Measurements from ENCODE around the gene ACTRT3. TPM values are rescaled to one million over a fixed set of nuclear protein-coding genes. Genes with fewer than 3 reads are reported as not detected.

The ACTRT3 gene
- total and polyA plus RNA-seq, 12 donors = 0.32 to 4.4 (median 1.7) TPM

DNA sequence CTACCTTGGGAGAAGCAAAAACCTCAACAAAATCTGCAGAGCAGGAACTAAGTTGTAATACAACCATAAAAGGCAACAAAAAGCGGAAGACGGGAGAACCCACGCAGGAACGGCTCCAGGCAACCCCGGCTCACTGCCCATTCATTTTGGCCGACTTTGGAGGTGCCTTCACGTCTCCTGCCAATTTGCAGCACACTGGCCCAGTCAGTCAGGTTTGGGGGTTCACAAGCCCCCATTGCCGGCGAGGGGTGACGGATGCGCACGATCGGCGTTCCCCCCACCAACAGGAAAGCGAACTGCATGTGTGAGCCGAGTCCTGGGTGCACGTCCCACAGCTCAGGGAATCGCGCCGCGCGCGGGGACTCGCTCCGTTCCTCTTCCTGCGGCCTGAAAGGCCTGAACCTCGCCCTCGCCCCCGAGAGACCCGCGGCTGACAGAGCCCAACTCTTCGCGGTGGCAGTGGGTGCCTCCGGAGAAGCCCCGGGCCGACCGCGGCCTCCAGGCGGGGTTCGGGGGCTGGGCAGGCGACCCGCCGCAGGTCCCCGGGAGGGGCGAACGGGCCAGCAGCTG lies 5.0 kb downstream of the ACTRT3 start:
- intact Hi-C loops (cut with DNase I) = no loop called here
- 4 to 25% (median 12%) methylated on average over 6 to 46 of the region's 46 CpGs for whole genome bisulfite sequencing, 4 donors
- TF ChIP-seq, protein P1, sequence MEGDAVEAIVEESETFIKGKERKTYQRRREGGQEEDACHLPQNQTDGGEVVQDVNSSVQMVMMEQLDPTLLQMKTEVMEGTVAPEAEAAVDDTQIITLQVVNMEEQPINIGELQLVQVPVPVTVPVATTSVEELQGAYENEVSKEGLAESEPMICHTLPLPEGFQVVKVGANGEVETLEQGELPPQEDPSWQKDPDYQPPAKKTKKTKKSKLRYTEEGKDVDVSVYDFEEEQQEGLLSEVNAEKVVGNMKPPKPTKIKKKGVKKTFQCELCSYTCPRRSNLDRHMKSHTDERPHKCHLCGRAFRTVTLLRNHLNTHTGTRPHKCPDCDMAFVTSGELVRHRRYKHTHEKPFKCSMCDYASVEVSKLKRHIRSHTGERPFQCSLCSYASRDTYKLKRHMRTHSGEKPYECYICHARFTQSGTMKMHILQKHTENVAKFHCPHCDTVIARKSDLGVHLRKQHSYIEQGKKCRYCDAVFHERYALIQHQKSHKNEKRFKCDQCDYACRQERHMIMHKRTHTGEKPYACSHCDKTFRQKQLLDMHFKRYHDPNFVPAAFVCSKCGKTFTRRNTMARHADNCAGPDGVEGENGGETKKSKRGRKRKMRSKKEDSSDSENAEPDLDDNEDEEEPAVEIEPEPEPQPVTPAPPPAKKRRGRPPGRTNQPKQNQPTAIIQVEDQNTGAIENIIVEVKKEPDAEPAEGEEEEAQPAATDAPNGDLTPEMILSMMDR (IDR thresholded peaks at IDR 0.05) = no peak
- TF ChIP-seq POLR2A (IDR thresholded peaks at IDR 0.05) = no peak
- peak overlapping the region; percentile 62 to 98 (median 92) for H3K27ac ChIP-seq
- no peaks in the 10 kb centered on the region for H3K9me3 ChIP-seq (replicated peaks in 1 of 3)
- peaks cover 0 to 4% of the 10 kb centered on the region in 2 donors for H3K4me1 ChIP-seq (replicated peaks in 1 of 2)
- H3K36me3 ChIP-seq (replicated peaks in 1 of 2) = no peaks in the 10 kb centered on the region
- H3K27me3 ChIP-seq = no peaks in the 10 kb centered on the region
- H3K4me3 ChIP-seq = peak overlapping the region; percentile 45 to 91 (median 50)
- peak; percentile 48 to 86 (median 62) for DNase-seq

DNA sequence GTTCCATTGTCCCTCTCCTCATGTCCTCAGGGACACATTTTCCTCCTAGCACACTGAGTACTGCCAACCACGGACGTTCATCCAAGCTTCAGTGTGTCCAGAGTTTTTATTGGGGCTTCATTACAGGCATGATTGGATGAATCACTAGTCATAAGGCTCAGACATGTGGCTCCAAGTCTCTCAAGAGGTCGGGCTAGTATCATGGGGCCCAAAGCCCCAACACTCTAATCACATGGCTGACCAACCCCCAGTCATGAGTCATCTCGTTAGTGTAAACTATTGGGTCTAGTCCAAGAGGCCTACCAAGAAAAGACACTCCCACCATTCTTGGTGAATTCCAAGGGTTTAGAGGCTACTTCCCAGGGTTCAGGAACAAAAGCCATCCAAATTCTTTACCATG lies 8.9 kb downstream of the ACTRT3 start:
- H3K4me1 ChIP-seq (replicated peaks in 1 of 2) = peaks cover 0 to 4% of the 10 kb centered on the region in 2 donors
- H3K27me3 ChIP-seq = no peaks in the 10 kb centered on the region
- no peak for DNase-seq
- no peaks in the 10 kb centered on the region for H3K9me3 ChIP-seq (replicated peaks in 1 of 3)
- no peaks in the 10 kb centered on the region for H3K36me3 ChIP-seq (replicated peaks in 1 of 2)
- intact Hi-C loops (cut with DNase I) = no loop called here
- WGBS, 4 donors = 73 to 90% (median 82%) methylated on average over 4 of the region's 4 CpGs
- H3K4me3 ChIP-seq = no peak overlapping the region
- TF ChIP-seq, protein P1 (IDR thresholded peaks at IDR 0.05) = no peak
- TF ChIP-seq POLR2A (IDR thresholded peaks at IDR 0.05) = no peak
- H3K27ac ChIP-seq = no peak overlapping the region

- Histone ChIP-seq H3K27me3 (no peaks in the 10 kb centered on the region), H3K9me3 (replicated peaks in 1 of 3) (no peaks in the 10 kb centered on the region), H3K36me3 (replicated peaks in 1 of 2) (no peaks in the 10 kb centered on the region), H3K27ac (no peak overlapping the region), H3K4me1 (replicated peaks in 1 of 2) (peaks cover 0 to 4% of the 10 kb centered on the region in 2 donors), H3K4me3 (no peak overlapping the region)
- intact Hi-C loops (cut with DNase I) = no loop called here
- DNase-seq = no peak
- TF ChIP-seq, protein P1 (IDR thresholded peaks at IDR 0.05) = no peak
- TF ChIP-seq POLR2A (IDR thresholded peaks at IDR 0.05) = no peak
- 65 to 85% (median 72%) methylated on average over 2 of the region's 2 CpGs for WGBS, 4 donors
Observed at GRCh38 chr3:169759256-169759655, 10.1 kb downstream of the ACTRT3 start.

DNA sequence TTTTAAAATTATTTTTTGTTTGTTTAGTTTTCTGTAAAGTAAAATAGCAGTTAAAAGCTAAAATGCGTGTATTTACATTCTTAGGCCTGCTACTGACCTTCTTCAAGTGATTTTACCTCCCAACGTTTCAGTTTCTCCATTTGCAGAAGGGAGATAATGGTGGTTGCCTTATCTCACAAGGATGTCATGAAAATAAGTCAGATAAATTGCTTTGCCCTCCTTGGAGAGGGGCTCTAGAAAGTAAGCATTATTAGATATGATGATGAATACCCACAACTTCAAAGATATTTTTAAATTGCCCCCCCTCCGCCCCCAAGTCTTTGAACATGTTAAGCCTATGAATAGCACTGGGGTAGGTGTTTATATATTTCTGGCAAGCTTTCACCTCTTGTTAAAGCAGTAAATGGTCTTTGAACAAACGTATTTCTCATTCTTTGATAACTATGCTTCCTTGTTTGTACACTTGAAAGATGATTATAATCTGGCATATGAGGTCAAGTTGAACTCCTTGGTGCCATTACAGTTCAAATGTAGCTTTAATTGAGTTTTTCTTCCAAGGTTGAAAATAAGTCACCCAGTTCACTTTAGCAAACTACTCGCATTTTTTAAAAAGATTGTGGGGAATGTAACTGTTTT lies 10.9 kb downstream of the ACTRT3 start:
- intact Hi-C loops (cut with DNase I) = no loop called here
- Histone ChIP-seq H3K36me3 (replicated peaks in 1 of 2) (no peaks in the 10 kb centered on the region), H3K4me1 (replicated peaks in 1 of 2) (no peaks in the 10 kb centered on the region), H3K27me3 (no peaks in the 10 kb centered on the region), H3K27ac (no peak overlapping the region), H3K4me3 (no peak overlapping the region), H3K9me3 (replicated peaks in 1 of 3) (no peaks in the 10 kb centered on the region)
- TF ChIP-seq POLR2A (IDR thresholded peaks at IDR 0.05) = no peak
- TF ChIP-seq, protein P1 (IDR thresholded peaks at IDR 0.05) = no peak
- DNase-seq = no peak
- WGBS, 4 donors = 45 to 53% (median 50%) methylated on average over 5 of the region's 5 CpGs
